WTC11 (cell line): Measurements from ENCODE around the gene GALNT2. TPM values are rescaled to one million over a fixed set of nuclear protein-coding genes. Genes with fewer than 3 reads are reported as not detected.
A peak's percentile ranks its signal among the peaks of the same experiment; 100 is the strongest.

Experiments
- ATAC-seq: fragments of 200-7000 bp; cut with Tn5 transposase; 2 replicates; pipeline ENCODE4 v1.10.0; 2021; ENCODE audit warnings: mild to moderate bottlenecking, moderate library complexity
- CTCF ChIA-PET: fragments of 300-600 bp; sonication (Branson Sonifier 250); formaldehyde crosslinking; loops from one replicate; lab custom pipeline; 2021; ENCODE audit warnings: antibody characterized with exemption; lab: Charles Lee
- POLR2A ChIA-PET: fragments of 350-600 bp; sonication (Branson Sonifier 250); formaldehyde crosslinking; loops from one replicate; lab custom pipeline; 2021; ENCODE audit warnings: antibody characterized with exemption; lab: Charles Lee
- DNase-seq: peaks from one replicate; pipeline ENCODE4 v3.0.0; 2021; ENCODE audit warnings: low spot score
- H3K27ac Mint-ChIP-seq: 2 replicates; pipeline ENCODE4 v1.8.0; 2021; ENCODE audit warnings: mixed read lengths
- H3K27me3 Mint-ChIP-seq: 2 replicates; pipeline ENCODE4 v1.8.0; 2021; ENCODE audit warnings: low read depth, mild to moderate bottlenecking, moderate library complexity, mixed read lengths
- H3K36me3 Mint-ChIP-seq: 2 replicates; pipeline ENCODE4 v1.8.0; 2021; ENCODE audit warnings: mixed read lengths
- H3K4me1 Mint-ChIP-seq: 2 replicates; pipeline ENCODE4 v1.8.0; 2022; ENCODE audit warnings: mixed read lengths
- H3K4me3 Mint-ChIP-seq: 2 replicates; pipeline ENCODE4 v1.8.0; 2021; ENCODE audit warnings: mild to moderate bottlenecking, moderate library complexity, mixed read lengths
- H3K9me3 Mint-ChIP-seq: 2 replicates; pipeline ENCODE4 v1.8.0; 2021; ENCODE audit warnings: mixed read lengths
- EMX1 ChIP-seq: fragments of 250-450 bp; sonication (Bioruptor Pico); IDR thresholded peaks from 2 replicates; pipeline ENCODE4 v1.8.0; 2021; ENCODE audit warnings: mild to moderate bottlenecking
- KAT7 ChIP-seq: sonication (generic); formaldehyde crosslinking; IDR thresholded peaks from 2 replicates; pipeline ENCODE4 v1.8.1; 2023; ENCODE audit warnings: missing genetic modification reagents, mild to moderate bottlenecking, borderline replicate concordance
- NFE2L1 ChIP-seq: sonication (generic); formaldehyde crosslinking; IDR thresholded peaks from 2 replicates; pipeline ENCODE4 v1.8.1; 2023; ENCODE audit warnings: missing genetic modification reagents
- NR3C1 ChIP-seq: sonication (generic); formaldehyde crosslinking; conservative IDR thresholded peaks from 2 replicates; pipeline ENCODE4 v1.8.1; 2023; ENCODE audit warnings: low read depth, mild to moderate bottlenecking, missing genetic modification reagents
- SMAD4 ChIP-seq: sonication (generic); formaldehyde crosslinking; IDR thresholded peaks from 2 replicates; pipeline ENCODE4 v1.8.0; 2022; ENCODE audit warnings: mild to moderate bottlenecking, missing genetic modification reagents
- SOX15 ChIP-seq: fragments of 250-450 bp; sonication (Bioruptor Pico); IDR thresholded peaks from 2 replicates; pipeline ENCODE4 v1.9.0; 2021; ENCODE audit warnings: mild to moderate bottlenecking
- TP53 ChIP-seq: sonication (generic); formaldehyde crosslinking; IDR thresholded peaks from 2 replicates; pipeline ENCODE4 v1.8.1; 2023; ENCODE audit warnings: mild to moderate bottlenecking, missing genetic modification reagents
- ZNF138 ChIP-seq: sonication (generic); formaldehyde crosslinking; conservative IDR thresholded peaks from 2 replicates; pipeline ENCODE4 v1.8.1; 2022; ENCODE audit warnings: mild to moderate bottlenecking, moderate library complexity, missing genetic modification reagents
- ZNF219 ChIP-seq: sonication (generic); formaldehyde crosslinking; IDR thresholded peaks from 2 replicates; pipeline ENCODE4 v1.8.0; 2023; ENCODE audit warnings: missing genetic modification reagents, mild to moderate bottlenecking, borderline replicate concordance
- ZNF263 ChIP-seq: sonication (generic); formaldehyde crosslinking; IDR thresholded peaks from 2 replicates; pipeline ENCODE4 v1.8.1; 2022; ENCODE audit warnings: low read depth, mild to moderate bottlenecking, moderate library complexity, missing genetic modification reagents
- ZNF317 ChIP-seq: sonication (generic); formaldehyde crosslinking; IDR thresholded peaks from 2 replicates; pipeline ENCODE4 v1.8.1; 2023; ENCODE audit warnings: low read depth, mild to moderate bottlenecking, moderate library complexity, missing genetic modification reagents, borderline replicate concordance
- ZNF416 ChIP-seq: fragments of 250-450 bp; sonication (Bioruptor Pico); IDR thresholded peaks from 2 replicates; pipeline ENCODE4 v1.9.0; 2021; ENCODE audit warnings: mild to moderate bottlenecking, inconsistent platforms
- total RNA-seq: library from RNA; stranded (reverse); gene quantifications from 3 replicates; pipeline ENCODE4 v1.2.3, GENCODE V29; 2021
- TF ChIP-seq, protein P1 (sequence below): sonication (generic); formaldehyde crosslinking; IDR thresholded peaks from 2 replicates; pipeline ENCODE4 v1.8.1; 2023; ENCODE audit warnings: mild to moderate bottlenecking, missing genetic modification reagents, moderate library complexity
- TF ChIP-seq, protein P2 (sequence below): sonication (generic); formaldehyde crosslinking; IDR thresholded peaks from 2 replicates; pipeline ENCODE4 v1.8.1; 2023; ENCODE audit warnings: mild to moderate bottlenecking, missing genetic modification reagents, moderate library complexity
- TF ChIP-seq, protein P3 (sequence below): sonication (generic); formaldehyde crosslinking; IDR thresholded peaks from 2 replicates; pipeline ENCODE4 v1.8.1; 2022; ENCODE audit warnings: missing genetic modification reagents, borderline replicate concordance
- TF ChIP-seq, protein P4 (sequence below): sonication (generic); formaldehyde crosslinking; IDR thresholded peaks from 2 replicates; pipeline ENCODE4 v1.8.0; 2022; ENCODE audit warnings: missing genetic modification reagents
- TF ChIP-seq, protein P5 (sequence below): sonication (generic); formaldehyde crosslinking; IDR thresholded peaks from 2 replicates; pipeline ENCODE4 v1.8.0; 2023; ENCODE audit warnings: missing genetic modification reagents, mild to moderate bottlenecking, borderline replicate concordance
- TF ChIP-seq, protein P6 (sequence below): fragments of 250-450 bp; sonication (Bioruptor Pico); IDR thresholded peaks from 2 replicates; pipeline ENCODE4 v1.9.0; 2021; ENCODE audit warnings: mild to moderate bottlenecking

GALNT2 gene
- total RNA-seq, 1 experiment from 2014 or later = 74.8 TPM

DNA sequence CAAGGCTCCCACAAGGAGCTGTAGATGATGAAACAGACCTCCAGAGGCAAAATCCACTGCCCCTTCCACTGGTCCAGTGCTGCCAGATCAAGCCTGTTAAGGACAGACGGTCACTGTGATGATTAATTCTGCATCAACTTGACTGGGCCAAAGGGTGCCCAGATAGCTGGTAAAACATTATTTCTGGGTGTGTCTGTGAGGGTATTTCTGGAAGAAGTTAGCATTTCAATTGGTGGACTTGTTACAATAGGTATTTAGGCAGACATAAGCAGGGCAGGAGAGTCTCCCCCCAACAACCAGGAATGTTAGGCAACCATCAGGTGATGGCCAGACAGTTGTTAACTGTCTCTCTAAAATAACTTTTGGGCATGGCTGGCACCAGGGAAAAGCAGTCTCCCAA, 40.9 kb upstream of the GALNT2 start:
- Mint-ChIP-seq H3K4me1 (peaks cover 22% of the 10 kb centered on the region), H3K9me3 (peaks cover 27% of the 10 kb centered on the region)
- TF ChIP-seq ZNF416 (CRISPR knock-in tag) = 0 out of 2 replicates have a peak, but pooled peaks have one; percentile 79
- TF ChIP-seq ZNF317 (CRISPR knock-in tag) = no peak
- no peak for TF ChIP-seq ZNF138
- no peak for TF ChIP-seq SMAD4 (CRISPR knock-in tag)
- TF ChIP-seq, all 79 proteins: peak for 1
- peaks cover 4% of the 10 kb centered on the region for H3K27me3 Mint-ChIP-seq
- DNase-seq (no peak), ATAC-seq (no peak)
- no peak overlapping the region for H3K4me3 Mint-ChIP-seq
- CTCF ChIA-PET = no interaction called here
- H3K27ac Mint-ChIP-seq = no peak overlapping the region
- peaks cover 12% of the 10 kb centered on the region for H3K36me3 Mint-ChIP-seq
- POLR2A ChIA-PET = no interaction called here

DNA sequence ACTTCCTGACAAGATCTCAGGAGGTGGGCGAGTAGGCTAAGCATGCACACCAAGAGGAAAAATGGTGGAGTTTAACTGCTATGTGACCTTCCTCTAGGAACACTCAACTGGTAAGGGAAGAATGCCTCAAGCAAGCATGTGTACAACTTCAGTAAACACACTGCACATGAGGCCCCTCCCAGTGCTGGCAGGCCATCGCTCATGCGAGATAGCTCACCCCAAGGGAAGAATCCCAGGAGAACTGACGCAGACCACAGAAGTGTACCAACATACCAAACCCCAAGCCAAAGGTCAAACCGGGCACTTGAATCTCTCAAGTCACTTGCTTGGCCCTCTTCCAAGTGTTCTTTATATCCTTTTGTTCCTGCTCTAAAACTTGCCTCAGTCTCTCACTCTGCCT, 40.5 kb upstream of the GALNT2 start:
- peaks cover 27% of the 10 kb centered on the region for H3K9me3 Mint-ChIP-seq
- no peak overlapping the region for H3K4me3 Mint-ChIP-seq
- POLR2A ChIA-PET = no interaction called here
- peaks cover 12% of the 10 kb centered on the region for H3K36me3 Mint-ChIP-seq
- TF ChIP-seq ZNF263 (CRISPR knock-in tag) (no peak), ZNF219 (CRISPR knock-in tag) (no peak), NR3C1 (CRISPR knock-in tag) (no peak), ZNF138 (no peak), NFE2L1 (CRISPR knock-in tag) (no peak), EMX1 (no peak), TP53 (CRISPR knock-in tag) (no peak)
- TF ChIP-seq, protein P1, sequence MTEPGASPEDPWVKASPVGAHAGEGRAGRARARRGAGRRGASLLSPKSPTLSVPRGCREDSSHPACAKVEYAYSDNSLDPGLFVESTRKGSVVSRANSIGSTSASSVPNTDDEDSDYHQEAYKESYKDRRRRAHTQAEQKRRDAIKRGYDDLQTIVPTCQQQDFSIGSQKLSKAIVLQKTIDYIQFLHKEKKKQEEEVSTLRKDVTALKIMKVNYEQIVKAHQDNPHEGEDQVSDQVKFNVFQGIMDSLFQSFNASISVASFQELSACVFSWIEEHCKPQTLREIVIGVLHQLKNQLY (CRISPR knock-in tag) = no peak
- TF ChIP-seq, protein P2, sequence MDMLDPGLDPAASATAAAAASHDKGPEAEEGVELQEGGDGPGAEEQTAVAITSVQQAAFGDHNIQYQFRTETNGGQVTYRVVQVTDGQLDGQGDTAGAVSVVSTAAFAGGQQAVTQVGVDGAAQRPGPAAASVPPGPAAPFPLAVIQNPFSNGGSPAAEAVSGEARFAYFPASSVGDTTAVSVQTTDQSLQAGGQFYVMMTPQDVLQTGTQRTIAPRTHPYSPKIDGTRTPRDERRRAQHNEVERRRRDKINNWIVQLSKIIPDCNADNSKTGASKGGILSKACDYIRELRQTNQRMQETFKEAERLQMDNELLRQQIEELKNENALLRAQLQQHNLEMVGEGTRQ (CRISPR knock-in tag) = no peak
- DNase-seq (no peak), ATAC-seq (no peak)
- no peak overlapping the region for H3K27ac Mint-ChIP-seq
- CTCF ChIA-PET = no interaction called here
- peaks cover 22% of the 10 kb centered on the region for H3K4me1 Mint-ChIP-seq
- peaks cover 4% of the 10 kb centered on the region for H3K27me3 Mint-ChIP-seq

DNA sequence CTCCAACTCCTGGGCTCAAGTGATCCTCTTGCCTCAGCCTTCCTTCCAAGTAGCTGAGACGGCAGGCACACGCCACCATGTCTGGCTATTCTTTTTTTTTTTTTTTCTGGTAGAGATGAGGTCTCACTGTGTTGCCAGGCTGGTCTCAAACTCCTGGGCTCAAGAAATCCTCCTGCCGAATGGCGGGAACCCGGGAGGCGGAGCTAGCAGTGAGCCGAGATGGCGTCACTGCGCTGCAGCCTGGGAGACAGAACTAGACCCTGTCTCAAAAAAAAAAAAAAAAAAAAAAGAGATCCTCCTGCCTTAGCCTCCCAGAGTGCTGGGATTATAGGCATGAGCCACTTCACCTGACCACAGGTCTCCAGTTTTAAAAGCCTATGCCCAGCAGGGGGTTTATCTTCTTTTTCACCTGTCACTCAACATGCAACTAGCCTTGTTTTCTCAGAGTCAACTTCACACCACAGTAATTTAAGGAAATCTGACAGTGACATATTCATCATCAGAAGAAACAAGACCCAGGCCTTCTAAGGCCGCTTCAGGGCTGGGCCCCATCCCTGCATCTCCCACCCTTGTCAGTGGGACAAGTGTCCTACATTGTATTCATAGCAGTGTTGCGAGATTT, 38.3 kb upstream of the GALNT2 start:
- Mint-ChIP-seq H3K4me3 (no peak overlapping the region), H3K27me3 (peaks cover 4% of the 10 kb centered on the region), H3K27ac (no peak overlapping the region), H3K36me3 (peaks cover 12% of the 10 kb centered on the region), H3K4me1 (peaks cover 23% of the 10 kb centered on the region), H3K9me3 (peaks cover 24% of the 10 kb centered on the region)
- ChIA-PET CTCF (interaction anchor here (0.7 kb wide), 1 partner anchor 56 kb away, joined by 4 read pairs; no protein-coding TSS in a partner anchor), POLR2A (no interaction called here)
- TF ChIP-seq, protein P3, sequence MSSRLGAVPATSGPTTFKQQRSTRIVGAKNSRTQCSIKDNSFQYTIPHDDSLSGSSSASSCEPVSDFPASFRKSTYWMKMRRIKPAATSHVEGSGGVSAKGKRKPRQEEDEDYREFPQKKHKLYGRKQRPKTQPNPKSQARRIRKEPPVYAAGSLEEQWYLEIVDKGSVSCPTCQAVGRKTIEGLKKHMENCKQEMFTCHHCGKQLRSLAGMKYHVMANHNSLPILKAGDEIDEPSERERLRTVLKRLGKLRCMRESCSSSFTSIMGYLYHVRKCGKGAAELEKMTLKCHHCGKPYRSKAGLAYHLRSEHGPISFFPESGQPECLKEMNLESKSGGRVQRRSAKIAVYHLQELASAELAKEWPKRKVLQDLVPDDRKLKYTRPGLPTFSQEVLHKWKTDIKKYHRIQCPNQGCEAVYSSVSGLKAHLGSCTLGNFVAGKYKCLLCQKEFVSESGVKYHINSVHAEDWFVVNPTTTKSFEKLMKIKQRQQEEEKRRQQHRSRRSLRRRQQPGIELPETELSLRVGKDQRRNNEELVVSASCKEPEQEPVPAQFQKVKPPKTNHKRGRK = no peak
- TF ChIP-seq, protein P4, sequence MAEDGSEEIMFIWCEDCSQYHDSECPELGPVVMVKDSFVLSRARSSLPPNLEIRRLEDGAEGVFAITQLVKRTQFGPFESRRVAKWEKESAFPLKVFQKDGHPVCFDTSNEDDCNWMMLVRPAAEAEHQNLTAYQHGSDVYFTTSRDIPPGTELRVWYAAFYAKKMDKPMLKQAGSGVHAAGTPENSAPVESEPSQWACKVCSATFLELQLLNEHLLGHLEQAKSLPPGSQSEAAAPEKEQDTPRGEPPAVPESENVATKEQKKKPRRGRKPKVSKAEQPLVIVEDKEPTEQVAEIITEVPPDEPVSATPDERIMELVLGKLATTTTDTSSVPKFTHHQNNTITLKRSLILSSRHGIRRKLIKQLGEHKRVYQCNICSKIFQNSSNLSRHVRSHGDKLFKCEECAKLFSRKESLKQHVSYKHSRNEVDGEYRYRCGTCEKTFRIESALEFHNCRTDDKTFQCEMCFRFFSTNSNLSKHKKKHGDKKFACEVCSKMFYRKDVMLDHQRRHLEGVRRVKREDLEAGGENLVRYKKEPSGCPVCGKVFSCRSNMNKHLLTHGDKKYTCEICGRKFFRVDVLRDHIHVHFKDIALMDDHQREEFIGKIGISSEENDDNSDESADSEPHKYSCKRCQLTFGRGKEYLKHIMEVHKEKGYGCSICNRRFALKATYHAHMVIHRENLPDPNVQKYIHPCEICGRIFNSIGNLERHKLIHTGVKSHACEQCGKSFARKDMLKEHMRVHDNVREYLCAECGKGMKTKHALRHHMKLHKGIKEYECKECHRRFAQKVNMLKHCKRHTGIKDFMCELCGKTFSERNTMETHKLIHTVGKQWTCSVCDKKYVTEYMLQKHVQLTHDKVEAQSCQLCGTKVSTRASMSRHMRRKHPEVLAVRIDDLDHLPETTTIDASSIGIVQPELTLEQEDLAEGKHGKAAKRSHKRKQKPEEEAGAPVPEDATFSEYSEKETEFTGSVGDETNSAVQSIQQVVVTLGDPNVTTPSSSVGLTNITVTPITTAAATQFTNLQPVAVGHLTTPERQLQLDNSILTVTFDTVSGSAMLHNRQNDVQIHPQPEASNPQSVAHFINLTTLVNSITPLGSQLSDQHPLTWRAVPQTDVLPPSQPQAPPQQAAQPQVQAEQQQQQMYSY (CRISPR knock-in tag) = no peak
- TF ChIP-seq KAT7 (CRISPR knock-in tag) (no peak), SOX15 (CRISPR knock-in tag) (no peak)
- TF ChIP-seq, protein P5, sequence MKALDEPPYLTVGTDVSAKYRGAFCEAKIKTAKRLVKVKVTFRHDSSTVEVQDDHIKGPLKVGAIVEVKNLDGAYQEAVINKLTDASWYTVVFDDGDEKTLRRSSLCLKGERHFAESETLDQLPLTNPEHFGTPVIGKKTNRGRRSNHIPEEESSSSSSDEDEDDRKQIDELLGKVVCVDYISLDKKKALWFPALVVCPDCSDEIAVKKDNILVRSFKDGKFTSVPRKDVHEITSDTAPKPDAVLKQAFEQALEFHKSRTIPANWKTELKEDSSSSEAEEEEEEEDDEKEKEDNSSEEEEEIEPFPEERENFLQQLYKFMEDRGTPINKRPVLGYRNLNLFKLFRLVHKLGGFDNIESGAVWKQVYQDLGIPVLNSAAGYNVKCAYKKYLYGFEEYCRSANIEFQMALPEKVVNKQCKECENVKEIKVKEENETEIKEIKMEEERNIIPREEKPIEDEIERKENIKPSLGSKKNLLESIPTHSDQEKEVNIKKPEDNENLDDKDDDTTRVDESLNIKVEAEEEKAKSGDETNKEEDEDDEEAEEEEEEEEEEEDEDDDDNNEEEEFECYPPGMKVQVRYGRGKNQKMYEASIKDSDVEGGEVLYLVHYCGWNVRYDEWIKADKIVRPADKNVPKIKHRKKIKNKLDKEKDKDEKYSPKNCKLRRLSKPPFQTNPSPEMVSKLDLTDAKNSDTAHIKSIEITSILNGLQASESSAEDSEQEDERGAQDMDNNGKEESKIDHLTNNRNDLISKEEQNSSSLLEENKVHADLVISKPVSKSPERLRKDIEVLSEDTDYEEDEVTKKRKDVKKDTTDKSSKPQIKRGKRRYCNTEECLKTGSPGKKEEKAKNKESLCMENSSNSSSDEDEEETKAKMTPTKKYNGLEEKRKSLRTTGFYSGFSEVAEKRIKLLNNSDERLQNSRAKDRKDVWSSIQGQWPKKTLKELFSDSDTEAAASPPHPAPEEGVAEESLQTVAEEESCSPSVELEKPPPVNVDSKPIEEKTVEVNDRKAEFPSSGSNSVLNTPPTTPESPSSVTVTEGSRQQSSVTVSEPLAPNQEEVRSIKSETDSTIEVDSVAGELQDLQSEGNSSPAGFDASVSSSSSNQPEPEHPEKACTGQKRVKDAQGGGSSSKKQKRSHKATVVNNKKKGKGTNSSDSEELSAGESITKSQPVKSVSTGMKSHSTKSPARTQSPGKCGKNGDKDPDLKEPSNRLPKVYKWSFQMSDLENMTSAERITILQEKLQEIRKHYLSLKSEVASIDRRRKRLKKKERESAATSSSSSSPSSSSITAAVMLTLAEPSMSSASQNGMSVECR (CRISPR knock-in tag) = no peak
- TF ChIP-seq, protein P6, sequence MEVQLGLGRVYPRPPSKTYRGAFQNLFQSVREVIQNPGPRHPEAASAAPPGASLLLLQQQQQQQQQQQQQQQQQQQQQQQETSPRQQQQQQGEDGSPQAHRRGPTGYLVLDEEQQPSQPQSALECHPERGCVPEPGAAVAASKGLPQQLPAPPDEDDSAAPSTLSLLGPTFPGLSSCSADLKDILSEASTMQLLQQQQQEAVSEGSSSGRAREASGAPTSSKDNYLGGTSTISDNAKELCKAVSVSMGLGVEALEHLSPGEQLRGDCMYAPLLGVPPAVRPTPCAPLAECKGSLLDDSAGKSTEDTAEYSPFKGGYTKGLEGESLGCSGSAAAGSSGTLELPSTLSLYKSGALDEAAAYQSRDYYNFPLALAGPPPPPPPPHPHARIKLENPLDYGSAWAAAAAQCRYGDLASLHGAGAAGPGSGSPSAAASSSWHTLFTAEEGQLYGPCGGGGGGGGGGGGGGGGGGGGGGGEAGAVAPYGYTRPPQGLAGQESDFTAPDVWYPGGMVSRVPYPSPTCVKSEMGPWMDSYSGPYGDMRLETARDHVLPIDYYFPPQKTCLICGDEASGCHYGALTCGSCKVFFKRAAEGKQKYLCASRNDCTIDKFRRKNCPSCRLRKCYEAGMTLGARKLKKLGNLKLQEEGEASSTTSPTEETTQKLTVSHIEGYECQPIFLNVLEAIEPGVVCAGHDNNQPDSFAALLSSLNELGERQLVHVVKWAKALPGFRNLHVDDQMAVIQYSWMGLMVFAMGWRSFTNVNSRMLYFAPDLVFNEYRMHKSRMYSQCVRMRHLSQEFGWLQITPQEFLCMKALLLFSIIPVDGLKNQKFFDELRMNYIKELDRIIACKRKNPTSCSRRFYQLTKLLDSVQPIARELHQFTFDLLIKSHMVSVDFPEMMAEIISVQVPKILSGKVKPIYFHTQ = no peak
- ATAC-seq (no peak), DNase-seq (no peak)
